Peyer's patch (tissue), 4 donors: ENCODE measurements around the gene TEK.

Experiments used
- CTCF ChIP-seq, 6 experiments: fragments of 450-650 bp in 4 of 6; fragments of 200-600 bp in 2 of 6; sonication (generic) in 1 of 6; IDR thresholded peaks; one replicate each; pipeline ENCODE4 v1.5.1; 2017 to 2019; ENCODE audit warnings: antibody characterized with exemption in 6 of 6, mild to moderate bottlenecking in 3 of 6, moderate library complexity in 1 of 6
- POLR2A ChIP-seq, 2 donors: fragments of 450-650 bp; IDR thresholded peaks; one replicate each; pipeline ENCODE4 v1.5.1; 2017; ENCODE audit warnings: antibody characterized with exemption in 2 of 2, mild to moderate bottlenecking in 2 of 2, moderate library complexity in 2 of 2

- TF ChIP-seq CTCF (IDR thresholded peaks at IDR 0.05) (no peak), POLR2A (IDR thresholded peaks at IDR 0.05) (no peak)
These were observed 72.4 kb downstream of the TEK start for GRCh38 chr9:27181381-27181780.
